ENCODE data around the gene PTGER1. TPM values are rescaled to one million over a fixed set of nuclear protein-coding genes. Genes with fewer than 3 reads are reported as not detected.

Gene PTGER1
- total RNA-seq, 1 donor from 2014 or later = not detected

- TF ChIP-seq, protein P1, sequence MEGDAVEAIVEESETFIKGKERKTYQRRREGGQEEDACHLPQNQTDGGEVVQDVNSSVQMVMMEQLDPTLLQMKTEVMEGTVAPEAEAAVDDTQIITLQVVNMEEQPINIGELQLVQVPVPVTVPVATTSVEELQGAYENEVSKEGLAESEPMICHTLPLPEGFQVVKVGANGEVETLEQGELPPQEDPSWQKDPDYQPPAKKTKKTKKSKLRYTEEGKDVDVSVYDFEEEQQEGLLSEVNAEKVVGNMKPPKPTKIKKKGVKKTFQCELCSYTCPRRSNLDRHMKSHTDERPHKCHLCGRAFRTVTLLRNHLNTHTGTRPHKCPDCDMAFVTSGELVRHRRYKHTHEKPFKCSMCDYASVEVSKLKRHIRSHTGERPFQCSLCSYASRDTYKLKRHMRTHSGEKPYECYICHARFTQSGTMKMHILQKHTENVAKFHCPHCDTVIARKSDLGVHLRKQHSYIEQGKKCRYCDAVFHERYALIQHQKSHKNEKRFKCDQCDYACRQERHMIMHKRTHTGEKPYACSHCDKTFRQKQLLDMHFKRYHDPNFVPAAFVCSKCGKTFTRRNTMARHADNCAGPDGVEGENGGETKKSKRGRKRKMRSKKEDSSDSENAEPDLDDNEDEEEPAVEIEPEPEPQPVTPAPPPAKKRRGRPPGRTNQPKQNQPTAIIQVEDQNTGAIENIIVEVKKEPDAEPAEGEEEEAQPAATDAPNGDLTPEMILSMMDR (IDR thresholded peaks at IDR 0.05) = no peak
- POLR2A ChIA-PET = interaction anchor here (0.5 kb wide), 1 partner anchor 145 kb away, joined by 4 read pairs; no protein-coding TSS in a partner anchor
- H3K4me1 Mint-ChIP-seq = peaks cover 49% of the 10 kb centered on the region
- CTCF ChIA-PET = no interaction called here
- H3K36me3 Mint-ChIP-seq (ENCODE audit: low read depth) = peaks cover 44% of the 10 kb centered on the region
- no peak for ATAC-seq (ENCODE audit: low read depth)
- no peaks in the 10 kb centered on the region for H3K27me3 Mint-ChIP-seq
- intact Hi-C loops (cut with micrococcal nuclease) = no loop called here
- peak overlapping the region; percentile 73 for H3K27ac Mint-ChIP-seq
- H3K4me3 Mint-ChIP-seq = peak overlapping the region; percentile 89
- no peaks in the 10 kb centered on the region for H3K9me3 Mint-ChIP-seq
- DNase-seq = no peak
Measured at GRCh38 chr19:14515501-14516047, 40.4 kb upstream of the PTGER1 start.

DNA sequence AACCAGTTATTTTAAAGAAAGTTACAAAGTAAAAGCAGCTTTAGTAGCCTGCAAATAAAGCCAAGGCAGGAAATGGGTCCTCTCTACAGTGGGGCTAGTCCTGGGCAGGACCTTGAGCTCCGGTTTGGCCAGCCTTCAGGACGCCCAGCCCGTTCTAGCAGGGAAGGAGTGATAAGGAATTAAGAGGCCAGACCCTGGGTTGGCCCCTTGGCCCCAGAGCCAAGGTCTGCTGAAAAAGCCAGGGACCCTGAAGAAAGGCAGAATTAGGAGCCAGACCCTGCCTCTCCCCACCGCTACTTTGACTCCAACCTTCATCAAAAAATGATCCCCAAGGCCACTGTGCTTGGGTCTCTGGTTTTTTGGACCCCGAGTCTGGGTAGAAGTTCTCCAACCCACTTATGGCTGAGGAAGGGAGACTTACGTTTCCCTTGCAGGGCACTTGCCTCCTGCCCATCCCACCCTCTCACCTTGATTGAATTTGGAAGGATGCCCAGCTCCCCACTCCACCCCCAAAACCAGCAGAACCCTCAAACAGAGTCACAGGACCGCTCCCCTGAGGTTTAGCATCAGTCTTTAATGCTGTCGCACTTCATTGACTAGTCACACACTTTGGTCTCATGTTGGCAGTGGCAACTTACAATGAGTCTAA is 39.2 kb upstream of the PTGER1 start:
- TF ChIP-seq, protein P1 (IDR thresholded peaks at IDR 0.05) = no peak
- peaks cover 44% of the 10 kb centered on the region for H3K36me3 Mint-ChIP-seq (ENCODE audit: low read depth)
- CTCF ChIA-PET = no interaction called here
- H3K27me3 Mint-ChIP-seq = no peaks in the 10 kb centered on the region
- no peak for ATAC-seq (ENCODE audit: low read depth)
- intact Hi-C loops (cut with micrococcal nuclease) = no loop called here
- POLR2A ChIA-PET = no interaction called here
- peak overlapping the region; percentile 41 for H3K4me3 Mint-ChIP-seq
- peaks cover 42% of the 10 kb centered on the region for H3K4me1 Mint-ChIP-seq
- H3K9me3 Mint-ChIP-seq = no peaks in the 10 kb centered on the region
- peak overlapping the region; percentile 46 for H3K27ac Mint-ChIP-seq
- no peak for DNase-seq

DNA sequence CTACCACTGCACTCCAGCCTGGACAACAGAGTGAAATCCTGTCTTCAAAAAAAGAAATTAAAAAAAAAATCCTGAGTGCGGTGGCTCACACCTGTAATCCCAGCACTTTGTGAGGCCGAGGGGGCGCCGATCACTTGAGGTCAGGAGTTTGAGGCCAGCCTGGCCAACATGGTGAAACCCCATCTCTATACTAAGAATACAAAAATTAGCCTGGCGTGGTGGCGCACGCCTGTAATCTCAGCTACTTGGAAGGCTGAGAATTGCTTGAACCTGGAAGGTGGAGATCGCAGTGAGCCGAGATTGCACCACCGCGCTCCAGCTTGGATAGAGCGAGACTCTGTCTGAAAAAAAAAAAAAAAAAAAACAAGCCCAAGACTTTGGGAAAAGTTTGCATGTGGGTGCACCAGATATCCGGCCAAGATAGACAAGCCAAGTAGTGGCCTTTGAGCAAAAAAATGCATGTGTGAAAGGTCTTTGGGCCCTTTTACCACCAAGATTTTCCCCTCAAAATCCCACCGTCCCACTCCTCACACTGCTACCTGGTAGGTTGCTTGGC is 37.3 kb upstream of the PTGER1 start:
- no peaks in the 10 kb centered on the region for H3K27me3 Mint-ChIP-seq
- ChIA-PET CTCF (no interaction called here), POLR2A (interaction anchor here (0.6 kb wide), 1 partner anchor 37 kb away, joined by 3 read pairs; no protein-coding TSS in a partner anchor)
- TF ChIP-seq, protein P1 (IDR thresholded peaks at IDR 0.05) = no peak
- no peak overlapping the region for H3K4me3 Mint-ChIP-seq
- no peaks in the 10 kb centered on the region for H3K9me3 Mint-ChIP-seq
- intact Hi-C loops (cut with micrococcal nuclease) = no loop called here
- H3K27ac Mint-ChIP-seq = no peak overlapping the region
- DNase-seq (no peak), ATAC-seq (ENCODE audit: low read depth) (no peak)
- H3K4me1 Mint-ChIP-seq = peaks cover 30% of the 10 kb centered on the region
- peaks cover 40% of the 10 kb centered on the region for H3K36me3 Mint-ChIP-seq (ENCODE audit: low read depth)

GRCh38 chr19:14511229-14511593 is 36.1 kb upstream of the PTGER1 start:
- H3K4me3 Mint-ChIP-seq = no peak overlapping the region
- H3K27ac Mint-ChIP-seq = no peak overlapping the region

More at GRCh38 chr19:14511229-14511593, 36.1 kb upstream of the PTGER1 start:
- intact Hi-C loops (cut with micrococcal nuclease) = no loop called here
- ATAC-seq (ENCODE audit: low read depth) = no peak
- ChIA-PET CTCF (no interaction called here), POLR2A (no interaction called here)
- Mint-ChIP-seq H3K4me1 (peaks cover 18% of the 10 kb centered on the region), H3K36me3 (ENCODE audit: low read depth) (peaks cover 28% of the 10 kb centered on the region), H3K27me3 (no peaks in the 10 kb centered on the region), H3K9me3 (no peaks in the 10 kb centered on the region)
- no peak for DNase-seq
- TF ChIP-seq, protein P1 (IDR thresholded peaks at IDR 0.05) = no peak
